Endothelial cell (in vitro differentiated cells): ENCODE data around the gene CNTN4. TPM values are rescaled to one million over a fixed set of nuclear protein-coding genes. Genes with fewer than 3 reads are reported as not detected.
A peak's percentile ranks its signal among the peaks of the same experiment; 100 is the strongest.
"Not testable (repeated sequence)": the region's sequence is repeated elsewhere in the genome, so short reads cannot be mapped to it uniquely, and the experiment has no call there.

Source experiments
- DNase-seq: peaks from one replicate; pipeline ENCODE4 v3.0.0; 2021; ENCODE audit warnings: low spot score
- H3K27ac Mint-ChIP-seq: one replicate; pipeline ENCODE4 v1.8.0; 2021; ENCODE audit warnings: mixed read lengths, inconsistent platforms; ENCODE audit not compliant: unreplicated experiment
- H3K27me3 Mint-ChIP-seq: one replicate; pipeline ENCODE4 v1.8.0; 2021; ENCODE audit warnings: mild to moderate bottlenecking, moderate library complexity, mixed read lengths, inconsistent platforms; ENCODE audit not compliant: unreplicated experiment
- H3K36me3 Mint-ChIP-seq: one replicate; pipeline ENCODE4 v1.8.0; 2021; ENCODE audit warnings: mild to moderate bottlenecking, low read depth, mixed read lengths, inconsistent platforms; ENCODE audit not compliant: unreplicated experiment
- H3K4me1 Mint-ChIP-seq: one replicate; pipeline ENCODE4 v1.8.0; 2021; ENCODE audit warnings: mild to moderate bottlenecking, mixed read lengths, inconsistent platforms; ENCODE audit not compliant: unreplicated experiment
- H3K4me3 Mint-ChIP-seq: one replicate; pipeline ENCODE4 v1.8.0; 2021; ENCODE audit warnings: mild to moderate bottlenecking, mixed read lengths, inconsistent platforms; ENCODE audit not compliant: unreplicated experiment
- H3K9me3 Mint-ChIP-seq: one replicate; pipeline ENCODE4 v1.8.0; 2021; ENCODE audit warnings: mixed read lengths, inconsistent platforms; ENCODE audit not compliant: unreplicated experiment
- CTCF ChIP-seq: fragments of 200-600 bp; sonication (generic); IDR thresholded peaks from one replicate; pipeline ENCODE4 v1.5.0; 2021; ENCODE audit warnings: antibody characterized with exemption; ENCODE audit not compliant: unreplicated experiment
- total RNA-seq: library from RNA; stranded (reverse); fragmentation: NEBNext Ultra II Directional; extraction: Animal tissue kit (Norgen Biotek cat#: 25700); gene quantifications from one replicate; pipeline ENCODE4 v1.2.1, GENCODE V29; 2021; ENCODE audit not compliant: unreplicated experiment

Gene CNTN4
- total RNA-seq, 1 donor from 2014 or later = not detected

- Mint-ChIP-seq H3K9me3 (peaks cover 51% of the 10 kb centered on the region), H3K27me3 (peaks cover 3% of the 10 kb centered on the region), H3K4me1 (no peaks in the 10 kb centered on the region), H3K27ac (peak overlapping the region; percentile 13), H3K4me3 (no peak overlapping the region), H3K36me3 (peaks cover 4% of the 10 kb centered on the region)
- no peak for TF ChIP-seq CTCF
- DNase-seq = no peak
Observed at GRCh38 chr3:2082871-2083480, 15.7 kb upstream of the CNTN4 start.

DNA sequence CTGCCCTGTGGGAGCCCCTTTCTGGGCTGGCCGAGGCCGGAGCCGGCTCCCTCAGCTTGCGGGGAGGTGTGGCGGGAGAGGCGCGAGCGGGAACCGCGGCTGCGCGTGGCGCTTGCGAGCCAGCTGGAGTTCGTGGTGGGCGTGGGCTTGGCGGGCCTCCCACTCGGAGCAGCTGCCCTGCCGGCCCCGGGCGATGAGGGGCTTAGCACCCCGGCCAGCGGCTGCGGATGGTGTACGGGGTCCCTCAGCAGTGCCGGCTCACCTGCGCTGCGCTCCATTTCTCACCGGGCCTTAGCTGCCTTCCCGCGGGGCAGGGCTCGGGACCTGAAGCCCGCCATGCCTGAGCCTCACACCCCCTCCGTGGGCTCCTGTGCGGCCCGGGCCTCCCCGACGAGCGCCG lies 15.1 kb upstream of the CNTN4 start:
- not testable (repeated sequence) for DNase-seq, H3K4me1 Mint-ChIP-seq, H3K4me3 Mint-ChIP-seq, H3K36me3 Mint-ChIP-seq, H3K27me3 Mint-ChIP-seq, H3K27ac Mint-ChIP-seq
- H3K9me3 Mint-ChIP-seq = peaks cover 51% of the 10 kb centered on the region

- H3K36me3 Mint-ChIP-seq = no peaks in the 10 kb centered on the region
- no peak overlapping the region for H3K27ac Mint-ChIP-seq
- peaks cover 37% of the 10 kb centered on the region for H3K9me3 Mint-ChIP-seq
- no peak for TF ChIP-seq CTCF
- no peak overlapping the region for H3K4me3 Mint-ChIP-seq
- no peaks in the 10 kb centered on the region for H3K4me1 Mint-ChIP-seq
- DNase-seq = no peak
- no peaks in the 10 kb centered on the region for H3K27me3 Mint-ChIP-seq
Observed at GRCh38 chr3:2090095-2090911, 8.4 kb upstream of the CNTN4 start.

- peaks cover 5% of the 10 kb centered on the region for H3K27me3 Mint-ChIP-seq
- no peak overlapping the region for H3K27ac Mint-ChIP-seq
- peaks cover 4% of the 10 kb centered on the region for H3K36me3 Mint-ChIP-seq
Observed at GRCh38 chr3:2092758-2093157, 5.9 kb upstream of the CNTN4 start.

GRCh38 chr3:2094941-2095340 lies 3.7 kb upstream of the CNTN4 start:
- H3K9me3 Mint-ChIP-seq = peaks cover 36% of the 10 kb centered on the region
- peaks cover 8% of the 10 kb centered on the region for H3K27me3 Mint-ChIP-seq
- peaks cover 7% of the 10 kb centered on the region for H3K36me3 Mint-ChIP-seq
- no peak overlapping the region for H3K4me3 Mint-ChIP-seq
- no peak for TF ChIP-seq CTCF
- DNase-seq = no peak
- H3K27ac Mint-ChIP-seq = no peak overlapping the region
- H3K4me1 Mint-ChIP-seq = peaks cover under 1% of the 10 kb centered on the region

More at GRCh38 chr3:2092758-2093157, 5.9 kb upstream of the CNTN4 start:
- Mint-ChIP-seq H3K4me1 (no peaks in the 10 kb centered on the region), H3K9me3 (peaks cover 39% of the 10 kb centered on the region), H3K4me3 (no peak overlapping the region)
- DNase-seq = no peak
- TF ChIP-seq CTCF = no peak
